Cortex of kidney (tissue), 1 donor: ENCODE results near the gene CCSER2.

Experiments used
- DNase-seq: peaks from one replicate; lab custom pipeline; 2025; lab: John Stamatoyannopoulos, UW

The CCSER2 gene

DNA sequence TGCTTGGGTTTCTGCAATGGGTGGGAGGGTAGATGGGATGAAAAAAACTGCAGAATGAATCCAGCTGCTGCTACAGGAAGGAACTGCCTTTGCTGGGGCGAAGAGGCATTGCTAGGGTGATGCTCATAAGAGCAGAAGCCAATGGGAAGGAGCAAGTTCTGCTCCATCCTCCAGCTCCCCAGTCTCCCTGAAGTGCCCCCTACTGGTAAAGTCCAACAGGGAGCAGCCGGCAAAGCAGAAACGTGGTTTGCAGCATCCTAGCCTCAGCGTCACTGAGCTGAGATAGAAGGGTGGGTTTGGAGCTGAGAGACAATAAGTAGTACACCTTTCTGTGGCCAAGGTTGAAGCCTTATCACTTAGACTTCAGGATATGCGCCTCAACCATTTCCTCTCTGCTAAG is 220.5 kb downstream of the CCSER2 start:
- no peak for DNase-seq

- DNase-seq, result no peak
Observed at GRCh38 chr10:84549368-84550165, 221.2 kb downstream of the CCSER2 start.

- DNase-seq, result no peak
Observed at GRCh38 chr10:84550756-84551436, 222.5 kb downstream of the CCSER2 start.

- no peak for DNase-seq
Observed at GRCh38 chr10:84551437-84552120, 223.2 kb downstream of the CCSER2 start.

GRCh38 chr10:84552478-84552877 is 224.1 kb downstream of the CCSER2 start:
- no peak for DNase-seq

GRCh38 chr10:84562592-84562991 is 234.2 kb downstream of the CCSER2 start:
- DNase-seq, result no peak

DNA sequence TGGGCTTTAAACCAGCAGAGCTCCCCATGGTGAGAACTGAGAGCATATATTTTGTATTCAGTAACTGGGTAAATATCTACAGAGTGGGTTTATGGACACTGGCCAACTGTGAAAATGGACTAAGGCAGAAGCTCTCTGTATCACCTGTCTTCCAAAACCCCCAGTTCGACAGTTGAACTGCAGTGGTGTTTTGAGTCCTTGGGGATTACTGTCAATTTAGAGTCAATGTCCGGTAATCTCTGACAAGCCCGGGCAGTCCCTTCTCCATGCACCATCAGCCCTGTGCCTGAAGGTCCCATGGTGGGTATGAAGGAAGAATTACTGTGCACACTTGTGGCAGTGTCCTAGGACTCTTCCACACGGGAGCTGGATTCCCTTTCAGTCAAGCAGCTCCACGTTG is 235.0 kb downstream of the CCSER2 start:
- no peak for DNase-seq

GRCh38 chr10:84563868-84564267 is 235.5 kb downstream of the CCSER2 start:
- no peak for DNase-seq

DNA sequence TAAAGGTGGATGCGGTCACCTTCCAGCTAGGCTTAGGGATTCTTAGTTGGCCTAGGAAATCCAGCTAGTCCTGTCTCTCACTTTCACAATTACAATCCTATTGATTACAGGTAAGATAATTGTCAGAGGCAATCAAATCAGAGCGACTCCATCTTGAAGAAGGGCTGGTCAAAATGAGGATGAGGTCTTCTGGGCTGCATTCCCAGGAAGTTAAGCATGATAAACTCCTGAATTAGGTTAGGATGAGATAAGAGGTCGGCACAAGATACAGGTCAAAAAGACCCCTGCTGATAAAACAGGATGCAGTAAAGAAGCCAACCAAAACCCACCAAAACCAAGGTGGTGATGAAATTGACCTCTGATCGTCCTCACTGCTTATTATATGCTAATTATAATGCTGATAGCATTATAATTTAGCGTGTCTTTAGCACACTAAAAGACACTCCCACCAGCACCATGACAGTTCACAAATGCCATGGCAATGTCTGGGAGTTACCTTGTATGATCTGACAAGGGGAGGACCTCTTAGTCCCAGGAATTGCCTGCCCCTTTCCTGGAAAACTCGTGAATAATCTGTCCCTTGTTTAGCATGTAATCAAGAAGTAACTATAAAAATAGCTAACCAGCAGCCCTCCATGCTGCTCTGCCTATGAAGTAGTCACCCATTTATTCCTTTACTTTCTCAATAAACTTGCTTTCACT is 237.6 kb downstream of the CCSER2 start:
- no peak for DNase-seq

- no peak for DNase-seq
Observed at GRCh38 chr10:84567133-84567532, 238.7 kb downstream of the CCSER2 start.
